GM18519 (cell line): Measurements from ENCODE around the gene RAB8B.
"Not testable (repeated sequence)": the region's sequence is repeated elsewhere in the genome, so short reads cannot be mapped to it uniquely, and the experiment has no call there.

ENCODE experiments used
- ATAC-seq: cut with Tn5 transposase; IDR thresholded peaks from one replicate; pipeline ENCODE4 v1.9.1; 2021; ENCODE audit warnings: mild to moderate bottlenecking, moderate library complexity; ENCODE audit not compliant: unreplicated experiment, low FRiP score

Gene RAB8B

DNA sequence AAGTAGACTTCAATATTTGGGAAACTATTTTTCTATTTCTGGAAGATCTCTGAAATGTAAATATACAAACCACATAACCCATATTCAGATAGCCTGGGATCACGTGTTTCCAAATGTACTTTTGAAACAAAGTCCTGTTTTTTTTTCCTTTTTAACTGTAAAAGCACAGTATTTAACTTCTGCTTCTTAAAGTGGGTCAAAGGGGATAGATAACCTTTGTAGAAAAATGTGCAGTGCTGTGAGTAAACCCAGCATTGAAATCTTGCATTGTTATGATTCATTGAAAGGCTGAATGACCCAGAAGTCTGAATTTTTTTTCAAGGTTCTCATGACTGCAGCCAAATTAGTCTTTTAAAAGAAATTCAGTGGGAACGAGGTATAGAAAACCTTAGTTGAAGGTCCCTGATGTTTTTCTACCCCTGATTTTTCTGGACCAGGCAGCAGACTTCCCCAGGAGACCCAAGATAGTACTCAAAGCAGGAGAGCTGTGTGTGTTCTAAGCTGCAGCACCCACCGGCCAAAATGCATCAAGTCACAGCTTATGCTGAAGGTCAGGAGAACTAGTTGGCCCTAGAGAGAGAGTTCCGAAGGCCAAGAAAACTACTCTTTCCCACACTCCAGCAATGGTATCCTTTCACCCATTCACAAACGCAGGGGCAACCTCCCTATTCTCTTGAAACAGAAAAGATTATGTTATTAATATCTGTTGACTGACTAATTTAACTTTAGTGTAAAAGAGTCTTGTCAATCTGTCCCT is 44.4 kb downstream of the RAB8B start:
- no peak for ATAC-seq

DNA sequence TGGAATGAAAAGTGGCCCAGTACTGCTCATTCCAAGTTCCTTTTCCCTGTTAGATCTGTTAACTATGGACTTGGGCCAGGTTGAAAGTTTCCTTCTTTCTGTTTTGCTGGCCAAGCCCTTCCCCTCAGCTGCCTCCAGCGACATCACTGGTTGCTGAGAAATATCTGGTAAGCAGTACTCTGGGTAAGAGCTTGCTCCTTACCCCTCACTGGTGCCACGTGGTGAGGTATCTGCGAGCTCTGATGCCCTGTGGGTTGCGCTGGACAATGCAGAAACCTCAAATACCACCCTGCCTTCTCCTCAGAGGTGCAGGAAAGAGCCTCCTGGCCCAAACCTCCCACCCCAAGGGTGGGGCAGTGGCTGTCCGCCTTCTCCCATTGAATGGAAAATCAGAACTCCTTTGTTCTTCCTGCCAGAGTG is 45.1 kb downstream of the RAB8B start:
- ATAC-seq, result no peak

- ATAC-seq, result no peak
Measured at GRCh38 chr15:63236272-63236671, 46.9 kb downstream of the RAB8B start.

DNA sequence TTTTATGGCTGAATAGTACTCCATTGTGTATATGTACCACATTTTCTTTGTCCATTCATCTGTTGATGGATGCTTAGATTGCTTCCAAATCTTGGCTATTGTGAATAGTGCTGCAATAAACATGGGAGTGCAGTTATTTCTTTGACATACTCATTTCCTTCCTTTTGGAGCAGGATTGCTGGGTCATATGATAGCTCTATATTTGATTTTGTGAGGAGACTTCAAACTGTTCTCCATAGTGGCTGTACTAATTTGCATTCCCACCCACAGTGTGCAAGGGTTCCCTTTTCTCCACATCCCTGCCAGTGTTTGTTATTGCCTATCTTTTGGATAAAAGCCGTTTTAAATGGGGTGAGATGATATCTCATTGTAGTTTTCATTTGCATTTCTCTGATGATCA is 47.7 kb downstream of the RAB8B start:
- ATAC-seq, result not testable (repeated sequence)

DNA sequence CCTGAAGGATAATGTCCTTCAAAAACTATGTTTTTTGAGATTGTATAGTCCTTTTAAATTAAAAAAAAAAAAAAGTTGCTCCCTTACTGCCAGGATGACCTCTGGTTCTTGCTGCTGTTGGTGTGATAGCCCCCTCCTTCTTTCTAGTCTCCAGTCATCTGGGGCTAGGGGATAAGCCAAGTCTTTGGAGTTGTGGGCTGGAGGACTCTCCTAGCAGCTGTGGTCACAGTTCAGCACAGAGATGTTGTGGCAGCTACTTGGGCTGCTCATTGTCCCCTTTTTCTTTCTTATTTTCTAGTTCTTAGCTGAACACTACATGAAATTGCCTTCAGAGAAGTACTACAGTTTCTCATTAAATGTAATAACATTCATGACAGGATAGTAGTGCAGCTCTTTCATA is 48.8 kb downstream of the RAB8B start:
- no peak for ATAC-seq

DNA sequence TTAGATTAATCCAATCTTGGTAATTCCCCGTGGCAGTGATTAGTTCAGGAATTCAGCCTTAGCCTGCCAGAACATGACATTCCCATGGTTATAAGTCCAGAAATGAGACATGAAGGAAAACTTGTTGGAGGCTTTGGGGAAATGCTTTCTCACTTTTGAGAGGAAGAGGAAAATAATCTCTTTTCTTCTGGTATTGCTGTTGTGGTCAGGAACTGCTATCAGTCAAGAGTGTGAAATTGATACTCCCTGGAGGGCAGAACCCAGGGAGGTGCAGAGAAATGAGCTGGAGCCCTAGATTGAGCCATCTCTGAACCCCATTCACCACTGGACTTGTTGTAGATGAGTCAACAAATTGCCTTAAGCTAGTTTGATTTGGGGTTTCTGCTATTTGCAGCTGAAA is 49.4 kb downstream of the RAB8B start:
- ATAC-seq, result no peak

- no peak for ATAC-seq
Measured at GRCh38 chr15:63240109-63240508, 50.7 kb downstream of the RAB8B start.

DNA sequence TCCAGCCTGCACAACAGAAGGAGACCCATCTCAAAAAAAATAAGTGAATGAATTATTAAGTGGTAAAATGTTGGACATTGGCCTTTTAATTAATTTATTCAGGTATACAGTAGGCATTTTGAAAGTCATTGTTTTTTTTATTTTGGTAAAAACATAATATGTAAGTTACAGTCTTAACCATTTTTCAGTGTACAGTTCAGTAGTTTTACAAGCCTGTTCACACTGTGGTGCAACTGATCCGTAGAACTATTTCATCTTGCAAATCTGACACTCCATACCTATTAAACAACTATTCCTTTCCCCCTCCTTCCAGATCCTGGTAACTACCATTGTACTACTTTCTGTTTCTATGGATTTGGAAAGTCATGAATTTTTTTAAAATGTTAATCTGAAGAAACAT is 51.9 kb downstream of the RAB8B start:
- no peak for ATAC-seq

GRCh38 chr15:63243101-63243500 is 53.7 kb downstream of the RAB8B start:
- ATAC-seq, result no peak

DNA sequence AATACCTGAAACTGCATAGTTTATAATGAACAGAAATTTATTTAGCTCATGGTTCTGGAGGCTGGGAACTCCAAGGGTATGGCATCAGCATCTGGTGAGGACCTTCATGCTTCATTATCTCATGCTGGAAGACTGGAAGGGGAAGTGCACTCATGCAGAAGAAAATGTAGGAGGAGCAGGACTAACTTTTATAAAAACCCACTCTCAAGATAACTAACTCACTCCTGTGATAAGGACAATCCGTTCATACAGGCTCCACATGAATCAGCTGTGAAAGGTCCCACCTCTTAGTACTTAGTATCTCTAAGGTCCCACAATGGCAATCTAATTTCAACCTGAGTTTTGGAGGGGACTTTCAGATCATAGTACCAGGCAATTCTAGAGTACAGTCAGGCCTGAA is 54.4 kb downstream of the RAB8B start:
- ATAC-seq, result no peak

DNA sequence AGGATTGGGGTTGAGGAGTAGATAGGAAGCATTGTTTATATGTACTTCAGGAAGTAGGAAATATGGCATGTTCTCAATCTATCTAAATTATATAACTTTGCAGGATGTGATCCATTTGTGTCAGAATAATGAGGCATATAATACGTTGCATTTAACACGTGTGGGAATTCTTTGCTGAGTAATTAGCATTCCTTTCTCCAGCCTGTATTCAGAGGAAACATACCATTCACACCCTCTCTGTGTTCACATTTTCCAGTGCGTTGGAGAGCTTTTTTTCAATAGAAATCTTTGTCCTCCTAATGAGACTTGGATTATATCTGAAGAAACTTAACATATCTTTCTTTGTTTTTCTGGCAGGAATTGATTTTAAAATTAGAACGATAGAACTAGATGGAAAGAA is 55.0 kb downstream of the RAB8B start:
- no peak for ATAC-seq

GRCh38 chr15:63244976-63245645 is 55.7 kb downstream of the RAB8B start:
- no peak for ATAC-seq

- no peak for ATAC-seq
Measured at GRCh38 chr15:63246691-63247469, 57.5 kb downstream of the RAB8B start.

GRCh38 chr15:63250312-63250965 is 61.0 kb downstream of the RAB8B start:
- no peak for ATAC-seq

DNA sequence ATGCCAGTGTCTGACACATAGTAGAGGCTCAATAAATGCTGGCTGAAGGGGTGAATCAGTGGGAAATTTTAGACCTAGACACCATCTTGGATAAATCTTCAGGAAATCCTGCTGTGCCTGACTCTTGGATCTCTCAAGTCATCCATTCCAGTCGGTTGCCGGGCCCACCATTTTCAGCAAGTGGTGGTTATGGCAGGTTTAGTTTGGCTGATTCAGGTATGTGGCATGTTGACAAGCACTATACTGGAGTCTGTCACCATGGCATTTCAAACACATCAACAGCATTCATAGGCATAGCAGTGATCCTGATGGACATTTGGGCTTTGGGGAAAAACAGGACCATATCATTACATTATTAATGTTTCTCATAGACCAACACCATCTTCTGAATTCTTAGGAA is 62.3 kb downstream of the RAB8B start:
- ATAC-seq, result no peak

GRCh38 chr15:63252292-63252691 is 62.9 kb downstream of the RAB8B start:
- no peak for ATAC-seq

DNA sequence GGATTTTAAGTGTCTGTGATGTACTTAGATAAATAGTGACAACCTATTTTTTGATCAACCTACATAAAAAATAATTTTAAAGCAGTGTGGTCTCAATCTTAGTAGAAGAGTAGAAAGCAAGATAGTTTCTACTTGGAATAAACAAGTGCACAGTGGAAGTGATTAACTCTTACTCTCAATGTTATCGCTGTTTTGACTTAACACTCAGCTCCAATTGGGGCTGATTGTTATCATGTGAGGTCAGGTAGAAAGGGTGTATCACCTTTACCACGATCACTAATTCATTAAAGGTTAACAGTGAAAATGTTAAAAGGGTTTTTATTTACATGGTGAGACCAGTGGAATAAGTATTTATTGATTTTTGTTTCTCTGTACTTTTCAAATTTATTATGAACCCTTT is 65.6 kb downstream of the RAB8B start:
- no peak for ATAC-seq

DNA sequence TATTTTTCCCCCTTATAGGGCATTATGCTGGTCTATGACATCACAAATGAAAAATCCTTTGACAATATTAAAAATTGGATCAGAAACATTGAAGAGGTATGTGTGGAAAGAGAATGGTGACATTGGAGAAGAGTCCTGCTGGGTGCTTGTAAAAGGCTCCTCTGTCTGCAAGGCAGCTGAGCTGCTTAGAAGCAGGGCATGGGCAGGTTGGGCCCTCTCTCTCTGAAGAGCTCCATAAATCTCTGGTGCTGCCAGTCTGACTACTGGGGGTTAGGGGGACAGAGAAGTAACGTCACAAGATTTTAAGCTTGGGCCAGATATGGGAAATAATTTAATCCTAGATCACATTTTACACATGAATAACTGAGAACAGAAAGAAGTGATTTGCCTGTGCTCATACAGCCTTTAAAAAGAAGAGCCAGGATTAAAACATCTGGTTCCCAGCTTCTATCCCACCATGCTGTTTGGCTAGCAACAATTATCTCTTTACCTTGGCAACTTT is 66.1 kb downstream of the RAB8B start:
- ATAC-seq, result no peak

- ATAC-seq, result no peak
Measured at GRCh38 chr15:63256433-63257274, 67.2 kb downstream of the RAB8B start.

- ATAC-seq, result no peak
Measured at GRCh38 chr15:63258658-63259057, 69.3 kb downstream of the RAB8B start.
